HFF-Myc (cell line): ENCODE data around the gene CDH13.
A peak's percentile ranks its signal among the peaks of the same experiment; 100 is the strongest.

Experiments
- DNase-seq: peaks from one replicate; pipeline ENCODE4 v3.0.0-alpha.2; 2011; ENCODE audit warnings: low read depth; ENCODE audit errors: extremely low read depth
- H3K4me3 ChIP-seq: replicated peaks from 2 replicates; pipeline ENCODE4 v1.5.1; 2011; ENCODE audit warnings: low read depth, mild to moderate bottlenecking, control low read depth, low read length
- CTCF ChIP-seq: IDR thresholded peaks from 2 replicates; pipeline ENCODE4 v1.5.1; 2012; ENCODE audit warnings: mild to moderate bottlenecking, low read depth, low read length, control low read depth; ENCODE audit errors: missing control alignments

The CDH13 gene

DNA sequence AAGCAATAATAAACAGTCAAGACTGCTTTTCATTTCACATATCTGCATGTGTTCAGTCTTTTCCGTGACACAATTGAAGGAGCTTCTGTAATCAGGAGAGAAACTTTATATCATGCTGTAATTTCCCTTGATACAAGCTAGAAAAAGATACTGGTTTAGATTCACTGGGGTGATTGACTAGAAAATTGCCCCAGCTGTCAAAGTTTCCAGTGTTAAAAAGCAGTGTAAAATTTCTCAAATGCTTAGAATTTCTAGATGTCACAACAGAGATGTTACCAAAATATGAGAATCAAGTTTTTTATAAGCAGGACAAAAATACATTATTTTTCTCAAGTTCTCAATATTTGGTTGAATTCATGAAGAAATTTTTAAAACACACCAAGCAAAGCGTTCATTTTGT is 888.6 kb downstream of the CDH13 start:
- TF ChIP-seq CTCF: no peak
- no peak for DNase-seq
- H3K4me3 ChIP-seq: no peak overlapping the region

GRCh38 chr16:83516931-83517330 is 890.2 kb downstream of the CDH13 start:
- H3K4me3 ChIP-seq: no peak overlapping the region
- no peak for TF ChIP-seq CTCF
- DNase-seq: no peak

GRCh38 chr16:83517398-83517797 is 890.6 kb downstream of the CDH13 start:
- DNase-seq: no peak
- TF ChIP-seq CTCF: no peak

DNA sequence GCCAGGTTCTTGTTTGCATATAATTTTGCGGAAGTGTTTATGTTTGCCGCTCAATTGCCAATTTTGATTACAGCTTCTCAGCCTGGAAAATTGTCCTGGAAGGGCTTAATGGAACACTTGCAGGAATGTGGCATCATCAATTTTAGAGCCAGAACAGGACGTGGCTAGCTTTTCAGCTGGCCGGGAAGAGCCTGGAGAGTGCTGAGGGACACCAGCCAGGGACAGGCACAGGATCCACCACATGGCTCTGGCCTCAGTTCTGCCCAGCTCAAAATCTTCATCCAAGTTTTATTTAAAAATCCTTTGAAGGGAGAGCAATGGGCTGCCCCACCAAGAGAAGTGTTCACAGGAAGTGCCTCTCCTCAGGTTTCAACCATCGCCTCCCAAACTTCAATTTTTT is 893.8 kb downstream of the CDH13 start:
- DNase-seq: no peak
- no peak overlapping the region for H3K4me3 ChIP-seq
- TF ChIP-seq CTCF: no peak

More at GRCh38 chr16:83517398-83517797, 890.6 kb downstream of the CDH13 start:
- no peak overlapping the region for H3K4me3 ChIP-seq

DNA sequence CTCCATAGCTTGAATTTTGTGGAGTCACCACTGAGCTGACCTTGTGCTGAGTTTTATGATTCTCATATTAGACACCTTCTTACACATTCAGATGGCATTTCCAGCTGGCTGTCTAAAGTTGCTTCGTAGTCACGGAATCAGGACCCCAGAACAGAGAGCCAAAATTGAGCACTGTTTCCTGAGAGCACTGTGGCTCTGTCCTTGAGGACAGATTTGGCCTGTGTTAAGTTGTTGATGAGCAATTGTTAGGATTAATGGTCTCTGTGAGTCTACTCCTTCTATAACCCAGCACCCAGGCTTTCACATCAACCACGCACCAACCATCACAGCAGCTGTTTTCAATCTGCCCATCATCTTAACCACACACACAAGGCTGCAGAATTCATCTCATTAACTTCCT is 903.5 kb downstream of the CDH13 start:
- H3K4me3 ChIP-seq: no peak overlapping the region
- peak; percentile 29 for DNase-seq
- no peak for TF ChIP-seq CTCF

- DNase-seq: no peak
- no peak for TF ChIP-seq CTCF
- H3K4me3 ChIP-seq: no peak overlapping the region
Observed at GRCh38 chr16:83532634-83533033, 905.9 kb downstream of the CDH13 start.

DNA sequence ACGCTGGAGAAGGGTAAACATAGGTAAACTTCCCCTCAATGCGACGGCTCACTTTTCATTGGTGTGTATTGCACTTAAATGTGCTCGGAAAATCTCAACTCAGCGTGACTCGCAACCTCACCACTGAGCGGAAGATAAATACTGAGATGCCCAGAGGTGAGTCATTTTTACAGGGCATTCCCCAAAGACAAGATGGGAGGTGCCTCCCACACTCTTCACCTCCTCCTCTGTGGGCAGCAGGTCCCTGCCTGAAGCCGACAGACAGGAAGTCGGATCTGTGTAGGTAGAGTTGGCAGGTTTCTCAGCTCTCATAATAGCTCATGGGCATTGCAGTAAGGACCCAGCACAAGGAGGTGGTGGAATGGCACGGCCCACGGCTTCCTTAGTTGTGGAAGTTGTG is 906.4 kb downstream of the CDH13 start:
- H3K4me3 ChIP-seq: no peak overlapping the region
- TF ChIP-seq CTCF: no peak
- DNase-seq: no peak
